ENCODE results near the gene ARHGEF25. TPM values are rescaled to one million over a fixed set of nuclear protein-coding genes. Genes with fewer than 3 reads are reported as not detected.
"Not testable (repeated sequence)": the region's sequence is repeated elsewhere in the genome, so short reads cannot be mapped to it uniquely, and the experiment has no call there.

Gene ARHGEF25
- 2.3 and 2.4 TPM in 2 replicates for total RNA-seq

GRCh38 chr12:57611108-57611826 lies at the start of gene ARHGEF25:
ARHGEF25 (plus strand) TSS chr12:57611435; CDS start chr12:57611895, 460 bp downstream.
- Histone ChIP-seq H3K27me3 (ENCODE audit: control insufficient read depth, insufficient read depth, low read length) (peaks cover 24% of the 10 kb centered on the region), H3K36me3 (ENCODE audit: control insufficient read depth, insufficient read depth, low read length) (no peaks in the 10 kb centered on the region), H3K4me3 (ENCODE audit: low read depth, low read length) (peak within 1 kb of the TSS; percentile 61)
- TF ChIP-seq CTCF (IDR thresholded peaks at IDR 0.05; ENCODE audit: insufficient read depth, low read length, poor library complexity, severe bottlenecking), result no peak
- no peak for DNase-seq (ENCODE audit: low read depth)

DNA sequence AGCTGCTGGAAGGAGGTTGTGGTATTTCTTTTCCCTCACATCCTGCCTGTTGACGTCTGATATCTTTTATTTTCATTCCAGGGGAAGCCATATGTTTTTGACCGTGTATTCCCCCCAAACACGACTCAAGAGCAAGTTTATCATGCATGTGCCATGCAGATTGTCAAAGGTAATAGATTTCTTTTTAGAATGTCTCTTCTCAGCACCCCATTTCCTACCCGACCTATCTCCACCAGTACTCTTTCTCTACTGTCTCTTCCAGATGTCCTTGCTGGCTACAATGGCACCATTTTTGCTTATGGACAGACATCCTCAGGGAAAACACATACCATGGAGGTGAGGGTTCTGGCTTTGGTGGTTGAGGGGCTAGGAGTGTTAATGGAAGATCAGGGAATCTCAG lies 47.9 kb upstream of the ARHGEF25 start:
- H3K27me3 ChIP-seq (ENCODE audit: control insufficient read depth, insufficient read depth, low read length), result no peaks in the 10 kb centered on the region
- H3K4me3 ChIP-seq (ENCODE audit: low read depth, low read length), result no peak overlapping the region
- no peak for TF ChIP-seq CTCF (IDR thresholded peaks at IDR 0.05; ENCODE audit: insufficient read depth, low read length, poor library complexity, severe bottlenecking)
- DNase-seq (ENCODE audit: low read depth), result no peak
- no peaks in the 10 kb centered on the region for H3K36me3 ChIP-seq (ENCODE audit: control insufficient read depth, insufficient read depth, low read length)

GRCh38 chr12:57564178-57564740 lies 47.0 kb upstream of the ARHGEF25 start:
- DNase-seq (ENCODE audit: low read depth), result no peak
- Histone ChIP-seq H3K36me3 (ENCODE audit: control insufficient read depth, insufficient read depth, low read length) (no peaks in the 10 kb centered on the region), H3K27me3 (ENCODE audit: control insufficient read depth, insufficient read depth, low read length) (no peaks in the 10 kb centered on the region), H3K4me3 (ENCODE audit: low read depth, low read length) (no peak overlapping the region)
- TF ChIP-seq CTCF (IDR thresholded peaks at IDR 0.05; ENCODE audit: insufficient read depth, low read length, poor library complexity, severe bottlenecking), result no peak

GRCh38 chr12:57568838-57569237 lies 42.4 kb upstream of the ARHGEF25 start:
- TF ChIP-seq CTCF (IDR thresholded peaks at IDR 0.05; ENCODE audit: insufficient read depth, low read length, poor library complexity, severe bottlenecking), result no peak
- Histone ChIP-seq H3K36me3 (ENCODE audit: control insufficient read depth, insufficient read depth, low read length) (peaks cover 1% of the 10 kb centered on the region), H3K4me3 (ENCODE audit: low read depth, low read length) (no peak overlapping the region), H3K27me3 (ENCODE audit: control insufficient read depth, insufficient read depth, low read length) (no peaks in the 10 kb centered on the region)
- no peak for DNase-seq (ENCODE audit: low read depth)

- peaks cover 1% of the 10 kb centered on the region for H3K36me3 ChIP-seq (ENCODE audit: control insufficient read depth, insufficient read depth, low read length)
- DNase-seq (ENCODE audit: low read depth), result no peak
- no peak overlapping the region for H3K4me3 ChIP-seq (ENCODE audit: low read depth, low read length)
- TF ChIP-seq CTCF (IDR thresholded peaks at IDR 0.05; ENCODE audit: insufficient read depth, low read length, poor library complexity, severe bottlenecking), result no peak
- no peaks in the 10 kb centered on the region for H3K27me3 ChIP-seq (ENCODE audit: control insufficient read depth, insufficient read depth, low read length)
Measured at GRCh38 chr12:57569858-57570257, 41.4 kb upstream of the ARHGEF25 start.

DNA sequence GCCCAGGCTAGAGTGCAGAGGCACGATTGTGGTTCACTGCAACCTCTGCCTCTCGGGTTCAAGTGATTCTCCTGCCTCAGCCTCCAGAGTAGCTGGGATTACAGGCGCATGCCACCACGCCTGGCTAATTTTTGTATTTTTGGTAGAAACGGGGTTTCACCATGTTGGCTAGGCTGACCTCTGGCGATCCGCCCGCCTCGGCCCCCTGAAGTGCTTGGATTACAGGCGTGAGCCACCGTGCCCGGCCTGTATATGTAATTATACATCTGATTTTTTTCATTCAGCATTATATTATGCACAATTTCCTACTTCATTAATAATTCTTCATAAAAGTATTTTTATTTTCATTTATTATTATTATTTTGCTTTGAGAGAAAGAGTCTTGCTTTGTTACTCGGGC lies 40.8 kb upstream of the ARHGEF25 start:
- not testable (repeated sequence) for H3K4me3 ChIP-seq (ENCODE audit: low read depth, low read length); DNase-seq (ENCODE audit: low read depth); H3K36me3 ChIP-seq (ENCODE audit: control insufficient read depth, insufficient read depth, low read length); H3K27me3 ChIP-seq (ENCODE audit: control insufficient read depth, insufficient read depth, low read length)
